ENCODE measurements around the gene ATP6V1C2. TPM values are rescaled to one million over a fixed set of nuclear protein-coding genes. Genes with fewer than 3 reads are reported as not detected.
A peak's percentile ranks its signal among the peaks of the same experiment; 100 is the strongest.
"Not testable (repeated sequence)": the region's sequence is repeated elsewhere in the genome, so short reads cannot be mapped to it uniquely, and the experiment has no call there.

The ATP6V1C2 gene
- total RNA-seq, 1 experiment from 2014 or later = not detected

- Histone ChIP-seq H2AFZ (ENCODE audit: low read length) (no peak overlapping the region), H3K4me1 (ENCODE audit: low read length) (peaks cover 46% of the 10 kb centered on the region), H3K27ac (ENCODE audit: low read length) (no peak overlapping the region), H3K36me3 (ENCODE audit: insufficient read depth, low read length) (peaks cover 60% of the 10 kb centered on the region), H3K9ac (ENCODE audit: low read length) (no peak overlapping the region), H4K20me1 (ENCODE audit: insufficient read depth, low read depth, low read length) (peaks cover 41% of the 10 kb centered on the region), H3K79me2 (ENCODE audit: low read length) (peaks cover 87% of the 10 kb centered on the region), H3K4me3 (ENCODE audit: low read length) (no peak overlapping the region), H3K9me3 (ENCODE audit: low read length) (no peaks in the 10 kb centered on the region), H3K9me2 (replicated peaks; ENCODE audit: insufficient read depth, low read length) (no peaks in the 10 kb centered on the region), H3K4me2 (ENCODE audit: low read depth, low read length, poor library complexity, severe bottlenecking) (no peak overlapping the region), H3K27me3 (ENCODE audit: low read length) (no peaks in the 10 kb centered on the region)
- no peak for DNase-seq
These were observed 77.4 kb downstream of the ATP6V1C2 start for GRCh38 chr2:10798783-10799182.

GRCh38 chr2:10800163-10800562 is 78.7 kb downstream of the ATP6V1C2 start:
- H4K20me1 ChIP-seq (ENCODE audit: insufficient read depth, low read depth, low read length) = peaks cover 41% of the 10 kb centered on the region
- DNase-seq = peak; percentile 60

GRCh38 chr2:10802657-10803056 is 81.2 kb downstream of the ATP6V1C2 start:
- Histone ChIP-seq H3K9ac (ENCODE audit: low read length) (peak overlapping the region; percentile 9; the same call in 1 of the 2 replicates), H3K9me3 (ENCODE audit: low read length) (no peaks in the 10 kb centered on the region), H3K27me3 (ENCODE audit: low read length) (no peaks in the 10 kb centered on the region), H3K27ac (ENCODE audit: low read length) (peak overlapping the region; percentile 44), H4K20me1 (ENCODE audit: insufficient read depth, low read depth, low read length) (peaks cover 34% of the 10 kb centered on the region), H3K79me2 (ENCODE audit: low read length) (peaks cover 84% of the 10 kb centered on the region), H3K36me3 (ENCODE audit: insufficient read depth, low read length) (peaks cover 51% of the 10 kb centered on the region), H3K4me3 (ENCODE audit: low read length) (no peak overlapping the region), H3K4me2 (ENCODE audit: low read depth, low read length, poor library complexity, severe bottlenecking) (peak overlapping the region; percentile 10), H2AFZ (ENCODE audit: low read length) (no peak overlapping the region), H3K4me1 (ENCODE audit: low read length) (peaks cover 46% of the 10 kb centered on the region), H3K9me2 (replicated peaks; ENCODE audit: insufficient read depth, low read length) (no peaks in the 10 kb centered on the region)
- DNase-seq = no peak

More at GRCh38 chr2:10800163-10800562, 78.7 kb downstream of the ATP6V1C2 start:
- no peak overlapping the region for H2AFZ ChIP-seq (ENCODE audit: low read length)
- peak overlapping the region; percentile 31 for H3K27ac ChIP-seq (ENCODE audit: low read length)
- H3K79me2 ChIP-seq (ENCODE audit: low read length) = peaks cover 85% of the 10 kb centered on the region
- H3K9ac ChIP-seq (ENCODE audit: low read length) = no peak overlapping the region
- H3K4me1 ChIP-seq (ENCODE audit: low read length) = peaks cover 46% of the 10 kb centered on the region
- H3K4me3 ChIP-seq (ENCODE audit: low read length) = no peak overlapping the region; the same call in 1 of the 2 replicates
- H3K27me3 ChIP-seq (ENCODE audit: low read length) = no peaks in the 10 kb centered on the region
- no peaks in the 10 kb centered on the region for H3K9me2 ChIP-seq (replicated peaks; ENCODE audit: insufficient read depth, low read length)
- H3K4me2 ChIP-seq (ENCODE audit: low read depth, low read length, poor library complexity, severe bottlenecking) = peak overlapping the region; percentile 33
- no peaks in the 10 kb centered on the region for H3K9me3 ChIP-seq (ENCODE audit: low read length)
- H3K36me3 ChIP-seq (ENCODE audit: insufficient read depth, low read length) = peaks cover 53% of the 10 kb centered on the region

GRCh38 chr2:10805990-10806389 is 84.6 kb downstream of the ATP6V1C2 start:
- not testable (repeated sequence) for H3K9me3 ChIP-seq (ENCODE audit: low read length); H3K27ac ChIP-seq (ENCODE audit: low read length); H3K4me2 ChIP-seq (ENCODE audit: low read depth, low read length, poor library complexity, severe bottlenecking); H3K9me2 ChIP-seq (replicated peaks; ENCODE audit: insufficient read depth, low read length); H2AFZ ChIP-seq (ENCODE audit: low read length); H3K27me3 ChIP-seq (ENCODE audit: low read length); H3K9ac ChIP-seq (ENCODE audit: low read length); H3K4me3 ChIP-seq (ENCODE audit: low read length); DNase-seq
- Histone ChIP-seq H3K79me2 (ENCODE audit: low read length) (peaks cover 84% of the 10 kb centered on the region), H4K20me1 (ENCODE audit: insufficient read depth, low read depth, low read length) (peaks cover 36% of the 10 kb centered on the region), H3K4me1 (ENCODE audit: low read length) (peaks cover 48% of the 10 kb centered on the region), H3K36me3 (ENCODE audit: insufficient read depth, low read length) (peaks cover 35% of the 10 kb centered on the region)

GRCh38 chr2:10806543-10806942 is 85.1 kb downstream of the ATP6V1C2 start:
- H2AFZ ChIP-seq (ENCODE audit: low read length) = no peak overlapping the region
- no peak overlapping the region for H3K9ac ChIP-seq (ENCODE audit: low read length)
- peaks cover 84% of the 10 kb centered on the region for H3K79me2 ChIP-seq (ENCODE audit: low read length)
- H3K36me3 ChIP-seq (ENCODE audit: insufficient read depth, low read length) = peaks cover 30% of the 10 kb centered on the region
- no peaks in the 10 kb centered on the region for H3K27me3 ChIP-seq (ENCODE audit: low read length)
- no peak overlapping the region for H3K4me3 ChIP-seq (ENCODE audit: low read length)
- H4K20me1 ChIP-seq (ENCODE audit: insufficient read depth, low read depth, low read length) = peaks cover 36% of the 10 kb centered on the region
- H3K4me2 ChIP-seq (ENCODE audit: low read depth, low read length, poor library complexity, severe bottlenecking) = no peak overlapping the region
- H3K9me3 ChIP-seq (ENCODE audit: low read length) = no peaks in the 10 kb centered on the region
- H3K27ac ChIP-seq (ENCODE audit: low read length) = no peak overlapping the region
- peaks cover 48% of the 10 kb centered on the region for H3K4me1 ChIP-seq (ENCODE audit: low read length)
- no peak for DNase-seq
- no peaks in the 10 kb centered on the region for H3K9me2 ChIP-seq (replicated peaks; ENCODE audit: insufficient read depth, low read length)

GRCh38 chr2:10810202-10811161 is 89.1 kb downstream of the ATP6V1C2 start:
- Histone ChIP-seq H3K4me1 (ENCODE audit: low read length) (peaks cover 34% of the 10 kb centered on the region), H3K36me3 (ENCODE audit: insufficient read depth, low read length) (peaks cover 26% of the 10 kb centered on the region), H4K20me1 (ENCODE audit: insufficient read depth, low read depth, low read length) (peaks cover 36% of the 10 kb centered on the region), H3K27ac (ENCODE audit: low read length) (peak overlapping the region; percentile 79), H3K79me2 (ENCODE audit: low read length) (peaks cover 65% of the 10 kb centered on the region), H3K4me2 (ENCODE audit: low read depth, low read length, poor library complexity, severe bottlenecking) (peak overlapping the region; percentile 78), H3K27me3 (ENCODE audit: low read length) (no peaks in the 10 kb centered on the region), H3K9ac (ENCODE audit: low read length) (peak overlapping the region; percentile 95), H2AFZ (ENCODE audit: low read length) (no peak overlapping the region), H3K4me3 (ENCODE audit: low read length) (peak overlapping the region; percentile 70), H3K9me2 (replicated peaks; ENCODE audit: insufficient read depth, low read length) (no peaks in the 10 kb centered on the region), H3K9me3 (ENCODE audit: low read length) (no peaks in the 10 kb centered on the region)
- peak; percentile 80 for DNase-seq

- H3K27ac ChIP-seq (ENCODE audit: low read length) = peak overlapping the region; percentile 79
- H3K4me3 ChIP-seq (ENCODE audit: low read length) = peak overlapping the region; percentile 70
- H3K79me2 ChIP-seq (ENCODE audit: low read length) = peaks cover 58% of the 10 kb centered on the region
- peak; percentile 46 for DNase-seq
- no peaks in the 10 kb centered on the region for H3K9me3 ChIP-seq (ENCODE audit: low read length)
- H2AFZ ChIP-seq (ENCODE audit: low read length) = no peak overlapping the region
- no peaks in the 10 kb centered on the region for H3K9me2 ChIP-seq (replicated peaks; ENCODE audit: insufficient read depth, low read length)
- peaks cover 20% of the 10 kb centered on the region for H3K36me3 ChIP-seq (ENCODE audit: insufficient read depth, low read length)
- H3K27me3 ChIP-seq (ENCODE audit: low read length) = no peaks in the 10 kb centered on the region
- H3K4me1 ChIP-seq (ENCODE audit: low read length) = peaks cover 34% of the 10 kb centered on the region
- H4K20me1 ChIP-seq (ENCODE audit: insufficient read depth, low read depth, low read length) = peaks cover 36% of the 10 kb centered on the region
- H3K4me2 ChIP-seq (ENCODE audit: low read depth, low read length, poor library complexity, severe bottlenecking) = peak overlapping the region; percentile 78
- H3K9ac ChIP-seq (ENCODE audit: low read length) = peak overlapping the region; percentile 95
These were observed 90.1 kb downstream of the ATP6V1C2 start for GRCh38 chr2:10811517-10811916.

- H3K27me3 ChIP-seq (ENCODE audit: low read length) = no peaks in the 10 kb centered on the region
- DNase-seq = peak; percentile 98
- H4K20me1 ChIP-seq (ENCODE audit: insufficient read depth, low read depth, low read length) = peaks cover 35% of the 10 kb centered on the region
- H3K4me1 ChIP-seq (ENCODE audit: low read length) = peaks cover 34% of the 10 kb centered on the region
- H3K79me2 ChIP-seq (ENCODE audit: low read length) = peaks cover 47% of the 10 kb centered on the region
- H3K36me3 ChIP-seq (ENCODE audit: insufficient read depth, low read length) = peaks cover 10% of the 10 kb centered on the region
- peak within 1 kb of the TSS; percentile 79 for H3K27ac ChIP-seq (ENCODE audit: low read length)
- H3K4me3 ChIP-seq (ENCODE audit: low read length) = peak within 1 kb of the TSS; percentile 70
- H3K9me2 ChIP-seq (replicated peaks; ENCODE audit: insufficient read depth, low read length) = no peaks in the 10 kb centered on the region
- peak within 1 kb of the TSS; percentile 91 for H2AFZ ChIP-seq (ENCODE audit: low read length)
- H3K9ac ChIP-seq (ENCODE audit: low read length) = peak within 1 kb of the TSS; percentile 95
- no peaks in the 10 kb centered on the region for H3K9me3 ChIP-seq (ENCODE audit: low read length)
- peak within 1 kb of the TSS; percentile 78 for H3K4me2 ChIP-seq (ENCODE audit: low read depth, low read length, poor library complexity, severe bottlenecking)
These were observed 91.1 kb downstream of the ATP6V1C2 start, which contains the start of gene PDIA6 for GRCh38 chr2:10812362-10813162. Gene PDIA6, minus strand, starts transcription at chr2:10812785. Its CDS starts 89 bp downstream, at chr2:10812696.
